OCI-M1 (cell line): Measurements from ENCODE around the gene POTEJ.
"Not testable (repeated sequence)": the region's sequence is repeated elsewhere in the genome, so short reads cannot be mapped to it uniquely, and the experiment has no call there.

Experiments used
- DNase-seq: peaks from one replicate; lab custom pipeline; 2025; lab: John Stamatoyannopoulos, UW

The POTEJ gene

GRCh38 chr2:130608276-130609001 is 2.8 kb upstream of the POTEJ start:
- not testable (repeated sequence) for DNase-seq

- not testable (repeated sequence) for DNase-seq
These were observed 2.0 kb upstream of the POTEJ start for GRCh38 chr2:130609002-130609920.

DNA sequence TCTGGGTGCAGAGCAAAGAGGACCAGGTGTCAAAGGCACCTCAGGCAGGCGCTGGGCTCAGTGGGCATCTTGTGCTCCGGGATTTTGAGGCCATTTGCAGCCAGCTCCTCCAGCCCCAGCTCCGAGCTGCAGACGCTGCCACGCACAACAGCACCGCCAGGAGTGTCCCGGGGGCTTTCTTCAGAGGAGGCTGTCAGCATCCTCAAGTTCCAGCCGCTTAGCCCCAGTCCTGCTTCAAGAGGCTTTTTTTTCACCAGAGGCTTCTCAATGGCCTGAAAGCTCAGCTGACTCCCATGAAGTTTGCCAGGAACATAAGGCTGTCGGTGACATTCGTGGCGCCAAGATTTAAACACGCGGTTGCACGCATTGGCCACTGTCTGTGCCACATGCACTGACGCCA is 754 bp upstream of the POTEJ start:
- DNase-seq: not testable (repeated sequence)

GRCh38 chr2:130628784-130629475 is 17.7 kb downstream of the POTEJ start:
- not testable (repeated sequence) for DNase-seq

DNA sequence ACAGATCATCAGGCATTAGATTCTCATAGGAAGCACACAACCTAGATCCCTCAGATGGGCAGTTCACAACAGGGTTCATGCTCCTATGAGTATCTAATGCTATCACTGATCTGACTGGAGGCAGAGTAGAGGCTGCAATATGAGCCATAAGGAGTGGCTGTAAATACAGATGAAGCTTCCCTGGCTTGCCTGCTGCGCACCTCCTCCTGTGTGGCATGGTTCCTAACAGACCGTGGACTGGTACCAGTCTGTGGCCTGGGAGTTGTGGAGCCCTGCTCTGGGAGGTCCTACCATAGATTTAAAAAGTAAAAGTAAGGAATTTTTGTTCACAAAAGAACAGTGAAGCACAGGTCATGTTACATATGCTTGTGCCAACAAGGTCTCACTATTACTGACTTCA is 27.7 kb downstream of the POTEJ start:
- not testable (repeated sequence) for DNase-seq

DNA sequence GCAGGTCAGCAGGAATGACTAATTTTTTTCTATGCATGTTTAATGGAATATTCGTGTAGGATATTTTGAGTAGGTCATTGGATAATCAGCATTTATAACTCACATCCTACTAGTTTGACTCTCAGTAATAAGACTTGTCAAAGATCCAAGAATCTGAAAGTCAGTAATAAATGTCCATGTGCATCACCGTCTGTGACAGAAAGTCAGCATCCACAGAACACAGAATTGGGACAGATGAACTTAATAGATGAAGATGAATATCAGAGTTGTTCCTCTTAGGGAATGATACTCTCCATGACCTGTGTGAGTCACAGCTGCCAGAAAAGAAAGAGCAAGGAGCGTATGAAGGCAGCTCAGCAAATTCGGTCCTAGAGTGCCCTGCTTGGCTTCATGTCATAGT is 30.4 kb downstream of the POTEJ start:
- not testable (repeated sequence) for DNase-seq

- not testable (repeated sequence) for DNase-seq
These were observed 38.0 kb downstream of the POTEJ start for GRCh38 chr2:130649285-130649684.

GRCh38 chr2:130664506-130664905 is 53.3 kb downstream of the POTEJ start:
- DNase-seq: not testable (repeated sequence)

GRCh38 chr2:130665596-130665995 is 54.4 kb downstream of the POTEJ start:
- not testable (repeated sequence) for DNase-seq

DNA sequence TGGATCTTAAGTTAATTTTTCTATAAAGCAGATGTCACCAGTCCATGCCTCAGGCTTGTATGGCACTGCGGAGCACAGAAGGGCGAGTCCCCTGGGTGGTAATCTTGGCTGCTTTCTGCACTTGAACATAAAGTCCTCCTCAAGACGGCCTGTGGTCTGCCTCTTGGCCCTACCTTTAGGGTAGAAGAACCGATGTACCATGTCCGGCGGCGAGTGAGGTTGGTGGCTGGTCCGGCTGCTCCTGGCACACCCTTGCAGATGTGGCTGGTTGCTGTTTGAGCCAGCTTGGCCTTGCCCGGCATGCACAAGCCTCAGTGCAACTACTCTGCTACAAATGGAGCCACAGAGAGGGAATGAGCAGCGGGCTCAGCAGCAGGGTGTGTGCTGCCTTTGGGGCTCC is 56.3 kb downstream of the POTEJ start:
- not testable (repeated sequence) for DNase-seq

GRCh38 chr2:130670026-130670745 is 58.9 kb downstream of the POTEJ start:
- not testable (repeated sequence) for DNase-seq

DNA sequence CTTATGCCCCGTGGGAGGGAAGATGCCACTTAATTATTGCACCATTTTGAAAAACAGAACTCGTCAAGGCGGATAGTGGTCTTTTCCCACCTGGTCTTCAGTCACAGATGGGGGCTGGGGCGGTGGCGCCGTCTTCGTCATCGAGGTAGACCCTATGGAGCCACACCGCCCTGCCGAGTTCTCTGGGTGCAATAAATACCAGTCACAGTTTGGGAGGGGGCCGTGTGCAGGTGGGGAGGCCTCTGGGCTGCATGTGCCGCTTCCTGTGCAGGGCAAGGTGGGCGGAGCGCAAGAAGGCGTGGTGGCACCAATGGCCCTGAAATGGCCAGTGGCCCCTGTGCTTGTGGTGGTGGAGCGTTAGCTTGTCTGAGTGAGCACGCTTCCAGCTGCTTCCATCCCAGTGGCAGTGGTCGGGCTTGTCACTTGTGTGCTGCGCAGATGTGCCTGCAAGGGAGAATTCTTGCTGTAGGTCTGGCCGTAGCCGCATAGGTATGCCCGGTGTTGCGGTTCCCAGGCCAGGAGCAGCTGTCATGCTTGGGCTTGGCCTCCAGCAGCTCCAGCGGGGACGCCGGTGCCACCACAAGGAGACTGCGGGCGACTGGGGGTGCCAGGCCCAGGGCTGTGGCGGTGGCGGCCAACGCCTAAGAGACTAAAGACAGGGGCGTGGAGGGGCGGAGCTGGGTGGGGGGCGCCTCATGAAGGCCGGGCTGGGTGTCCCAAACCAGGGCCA is 81.0 kb downstream of the POTEJ start:
- DNase-seq: not testable (repeated sequence)

- DNase-seq: not testable (repeated sequence)
These were observed 82.2 kb downstream of the POTEJ start for GRCh38 chr2:130693474-130693873.

DNA sequence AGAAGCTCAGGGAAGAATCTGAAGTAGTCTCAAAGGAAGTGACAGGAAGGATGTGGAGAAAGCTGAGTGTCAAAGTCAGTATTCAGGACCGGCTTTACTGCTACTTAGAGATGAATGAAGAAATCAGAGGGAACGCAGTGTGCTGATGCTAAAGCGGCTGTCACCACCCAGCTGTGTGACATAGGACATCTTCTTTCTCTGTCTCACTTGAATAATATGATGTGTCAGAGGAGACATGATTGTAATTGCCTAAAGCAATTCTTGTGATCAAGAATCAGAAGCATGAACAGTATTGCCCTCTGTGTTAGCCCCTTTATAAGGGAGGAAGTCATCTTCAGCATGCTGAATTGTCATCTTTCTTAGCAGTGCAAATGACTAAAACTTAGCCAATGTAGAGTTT is 92.0 kb downstream of the POTEJ start:
- DNase-seq: not testable (repeated sequence)
